ENCODE data around the gene RAF1. TPM values are rescaled to one million over a fixed set of nuclear protein-coding genes. Genes with fewer than 3 reads are reported as not detected.

The RAF1 gene
- total and polyA plus RNA-seq, 2 of the 8 experiments (the other 6 are each of a cell fraction or from before 2014, with no cell fraction given) = 103 to 118 TPM

DNA sequence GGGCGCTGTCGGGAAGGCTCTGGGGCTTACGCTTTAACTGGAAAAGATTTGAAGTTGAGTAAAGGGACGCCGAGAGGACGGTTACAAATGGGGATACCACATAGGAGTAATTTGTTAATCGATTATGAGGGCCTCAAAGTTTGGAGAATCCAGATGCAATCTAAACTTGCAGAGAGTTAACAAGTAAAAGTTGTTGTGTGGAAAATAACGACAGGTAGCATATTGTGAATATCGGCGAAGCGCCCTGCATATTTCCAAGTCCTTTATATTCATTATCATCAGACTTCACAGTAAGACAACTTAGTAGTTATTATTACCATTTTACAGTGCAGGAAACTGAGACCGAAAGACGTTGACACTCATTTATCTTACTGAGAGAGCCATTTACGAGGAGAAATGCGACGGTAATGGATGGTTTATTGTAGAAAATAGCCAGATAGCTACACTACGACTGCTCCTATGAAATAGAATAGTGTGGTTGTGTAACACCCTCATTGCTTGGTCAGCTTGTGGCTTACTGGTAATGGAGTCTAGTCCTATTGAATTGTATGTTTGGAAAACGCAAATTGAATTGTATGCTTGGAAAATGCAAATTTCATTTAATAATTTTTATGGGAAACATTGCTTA lies 106.3 kb downstream of the RAF1 start:
- WGBS, 2 experiments (ENCODE audit: extremely low coverage in 1 of 2, insufficient coverage in 1 of 2, insufficient read length in 1 of 2, insufficient replicate concordance in 2 of 2, low coverage in 1 of 2, low lambda C conversion rate in 2 of 2, missing lambda C conversion rate in 1 of 2) = 5% methylated on average over 18 of the region's 18 CpGs; no CpG with 5 or more reads in 1 of the 2 experiments
- H4K8ac ChIP-seq (ENCODE audit: extremely low read depth, insufficient read depth, low read length) = peak overlapping the region; percentile 87; the same call in 1 of the 2 replicates
- H4K20me1 ChIP-seq (replicated peaks in 1 of 2; ENCODE audit: control insufficient read depth in 1 of 2, insufficient read depth in 2 of 2, low read length in 2 of 2) = peaks cover 4 to 23% of the 10 kb centered on the region in 2 experiments
- no peak overlapping the region for H2AFZ ChIP-seq (ENCODE audit: low read length)
- H3K14ac ChIP-seq (ENCODE audit: insufficient read length) = no peak overlapping the region
- no peak overlapping the region for H4K5ac ChIP-seq (ENCODE audit: insufficient read length, low read depth, low read length)
- peak overlapping the region; percentile 78 to 95 (median 85) for H3K4me3 ChIP-seq (ENCODE audit: extremely low read depth in 1 of 4, insufficient read depth in 2 of 4, low read depth in 3 of 4, low read length in 4 of 4)
- H3K23ac ChIP-seq (ENCODE audit: insufficient read length) = peak overlapping the region; percentile 62
- no peak overlapping the region for H2BK120ac ChIP-seq (replicated peaks; ENCODE audit: low read depth, low read length)
- no peak overlapping the region for H4K91ac ChIP-seq (replicated peaks; ENCODE audit: insufficient read length, low read length)
- H2AK5ac ChIP-seq (ENCODE audit: low read depth, low read length) = no peak overlapping the region
- H2BK5ac ChIP-seq (ENCODE audit: low read depth, low read length) = peak overlapping the region; percentile 72; the same call in 1 of the 2 replicates
- peak overlapping the region; percentile 64 to 93 (median 90) for H3K9ac ChIP-seq (replicated peaks in 1 of 4; ENCODE audit: extremely low read depth in 1 of 4, low read depth in 3 of 4, low read length in 3 of 4)
- H2BK12ac ChIP-seq (ENCODE audit: low read depth, low read length) = no peak overlapping the region
- peaks cover 0 to 9% (median 2%) of the 10 kb centered on the region in 4 experiments; a peak in 3 of 7 replicates for H3K4me1 ChIP-seq (replicated peaks in 1 of 4; ENCODE audit: control insufficient read depth in 3 of 4, insufficient read depth in 4 of 4, low read length in 3 of 4)
- H3K4me2 ChIP-seq (ENCODE audit: insufficient read depth in 1 of 2, low read depth in 2 of 2, low read length in 2 of 2) = peak overlapping the region; percentile 75 to 84
- FAIRE-seq (no peak), DNase-seq (ENCODE audit: low read depth in 1 of 2, low spot score in 2 of 2) (no peak)
- no peak overlapping the region for H3K18ac ChIP-seq (ENCODE audit: extremely low read depth, low read length)
- peak overlapping the region; percentile 73 for H3K56ac ChIP-seq (replicated peaks; ENCODE audit: insufficient read length, low read depth, low read length)
- no peak overlapping the region for H2BK20ac ChIP-seq (ENCODE audit: low read length)
- H3K27ac ChIP-seq (ENCODE audit: low read depth, low read length) = peak overlapping the region; percentile 92
- no peaks in the 10 kb centered on the region for H3K27me3 ChIP-seq (replicated peaks in 1 of 4; ENCODE audit: control insufficient read depth in 3 of 4, extremely low read depth in 1 of 4, insufficient read depth in 3 of 4, low read length in 3 of 4)
- H3K79me2 ChIP-seq (ENCODE audit: control insufficient read depth in 1 of 2, insufficient read depth in 2 of 2, low read length in 2 of 2) = peaks cover 21 to 53% of the 10 kb centered on the region in 2 experiments
- CTCF ChIA-PET (ENCODE audit: partially characterized antibody) = interaction anchor here (1.2 to 3.4 kb wide), 3 partner anchors 16 to 319 kb away, joined by 3 to 12 read pairs (median 3); no protein-coding TSS in a partner anchor
- H3K36me3 ChIP-seq (ENCODE audit: control insufficient read depth in 2 of 4, insufficient read depth in 4 of 4, low read length in 3 of 4) = no peaks in the 10 kb centered on the region
- POLR2A ChIA-PET (ENCODE audit: partially characterized antibody) = interaction anchor here (1.0 to 3.5 kb wide), 4 partner anchors 13 to 74 kb away, joined by 3 to 21 read pairs (median 8); partner anchors contain the start of genes MKRN2OS and TSEN2
- no peak overlapping the region for H2BK15ac ChIP-seq (ENCODE audit: low read length)
- H3K9me3 ChIP-seq (ENCODE audit: insufficient read depth in 2 of 2, low read depth in 1 of 2, low read length in 1 of 2) = no peaks in the 10 kb centered on the region
- peaks cover 6% of the 10 kb centered on the region; the same call in 1 of the 2 replicates for H3K79me1 ChIP-seq (ENCODE audit: low read depth, low read length)
- peaks cover 7% of the 10 kb centered on the region for H3K23me2 ChIP-seq (ENCODE audit: low read depth, low read length)
- H3K4ac ChIP-seq (replicated peaks; ENCODE audit: insufficient read length, low read depth, low read length) = peak overlapping the region; percentile 92
- TF ChIP-seq JUND (IDR thresholded peaks at IDR 0.05; ENCODE audit: low read length) (no peak), RXRA (IDR thresholded peaks at IDR 0.05; ENCODE audit: insufficient read depth, low read depth, low read length) (no peak), ZNF274 (IDR thresholded peaks at IDR 0.05; ENCODE audit: borderline replicate concordance, extremely low read depth, low read length) (no peak), EP300 (IDR thresholded peaks at IDR 0.05; ENCODE audit: borderline replicate concordance in 1 of 2, low read depth in 2 of 2, low read length in 2 of 2) (no peak), TBP (IDR thresholded peaks at IDR 0.05; ENCODE audit: low read depth, low read length) (no peak), POLR2A (IDR thresholded peaks at IDR 0.05; ENCODE audit: control extremely low read depth in 1 of 2, low read depth in 2 of 2, low read length in 2 of 2) (no peak), SP2 (IDR thresholded peaks at IDR 0.05; ENCODE audit: low read length) (no peak), CREB1 (IDR thresholded peaks at IDR 0.05) (no peak), SAP30 (IDR thresholded peaks at IDR 0.05; ENCODE audit: insufficient read depth, insufficient replicate concordance, low read length) (no peak), POU5F1 (IDR thresholded peaks at IDR 0.05; ENCODE audit: low read depth, low read length) (no peak), NRF1 (IDR thresholded peaks at IDR 0.05; ENCODE audit: low read depth, low read length) (no peak)
- TF ChIP-seq, protein P1, sequence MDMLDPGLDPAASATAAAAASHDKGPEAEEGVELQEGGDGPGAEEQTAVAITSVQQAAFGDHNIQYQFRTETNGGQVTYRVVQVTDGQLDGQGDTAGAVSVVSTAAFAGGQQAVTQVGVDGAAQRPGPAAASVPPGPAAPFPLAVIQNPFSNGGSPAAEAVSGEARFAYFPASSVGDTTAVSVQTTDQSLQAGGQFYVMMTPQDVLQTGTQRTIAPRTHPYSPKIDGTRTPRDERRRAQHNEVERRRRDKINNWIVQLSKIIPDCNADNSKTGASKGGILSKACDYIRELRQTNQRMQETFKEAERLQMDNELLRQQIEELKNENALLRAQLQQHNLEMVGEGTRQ (IDR thresholded peaks at IDR 0.05; ENCODE audit: low read length) = no peak
